Panc1 (cell line): ENCODE measurements around the gene RASL10A. TPM values are rescaled to one million over a fixed set of nuclear protein-coding genes. Genes with fewer than 3 reads are reported as not detected.
A peak's percentile ranks its signal among the peaks of the same experiment; 100 is the strongest.

Source experiments
- ATAC-seq: fragments of 200-7000 bp; cut with Tn5 transposase; 2 replicates; pipeline ENCODE4 v1.9.1; 2020; ENCODE audit warnings: mild to moderate bottlenecking, moderate library complexity
- BruUV-seq: library from RNA; stranded (reverse); fragments of 400-500 nt; replicated peaks from 2 replicates; lab custom pipeline; 2021; lab: Mats Ljungman, UMichigan
- CTCF ChIA-PET: fragments of 300-600 bp; sonication (Branson Sonifier 250); formaldehyde crosslinking; loops from one replicate; lab custom pipeline; 2022; ENCODE audit warnings: antibody characterized with exemption; lab: Charles Lee
- POLR2A ChIA-PET: fragments of 300-600 bp; sonication (Branson Sonifier 250); formaldehyde crosslinking; loops from one replicate; lab custom pipeline; 2022; ENCODE audit warnings: antibody characterized with exemption; lab: Charles Lee
- DNase-seq: peaks from one replicate; pipeline ENCODE4 v3.0.0-alpha.2; 2010; ENCODE audit warnings: low read depth, low spot score
- H3K27ac ChIP-seq: 2 replicates; pipeline ENCODE4 v1.5.1; 2011; ENCODE audit warnings: mild to moderate bottlenecking, low read length, inconsistent platforms
- H3K27me3 ChIP-seq: fragments of 200-500 bp; sonication (Bioruptor generic); 2 replicates; pipeline ENCODE4 v1.6.0; 2014; ENCODE audit warnings: low read length, inconsistent platforms; ENCODE audit not compliant: control insufficient read depth, insufficient read depth
- H3K36me3 ChIP-seq: fragments of 200-500 bp; sonication (Bioruptor generic); 2 replicates; pipeline ENCODE4 v1.5.1; 2014; ENCODE audit warnings: inconsistent platforms, mild to moderate bottlenecking, low read length, moderate library complexity; ENCODE audit not compliant: control insufficient read depth, insufficient read depth
- H3K4me1 ChIP-seq: 2 replicates; pipeline ENCODE4 v1.5.1; 2011; ENCODE audit warnings: inconsistent platforms, mild to moderate bottlenecking, low read length, moderate library complexity; ENCODE audit not compliant: control insufficient read depth, insufficient read depth
- H3K4me3 ChIP-seq, 2 experiments: 2 replicates each; pipeline ENCODE4 v1.5.1; 2011 to 2012; ENCODE audit warnings: low read depth in 2 of 2, low read length in 2 of 2, mild to moderate bottlenecking in 2 of 2, inconsistent platforms in 1 of 2, moderate library complexity in 1 of 2
- H3K9me3 ChIP-seq: fragments of 200-500 bp; sonication (Bioruptor generic); 2 replicates; pipeline ENCODE4 v1.5.1; 2014; ENCODE audit warnings: low read depth, mild to moderate bottlenecking, inconsistent platforms, low read length, moderate library complexity; ENCODE audit not compliant: control insufficient read depth, insufficient read depth
- POLR2AphosphoS5 ChIP-seq: IDR thresholded peaks from 2 replicates; pipeline ENCODE4 v1.6.1; 2012; ENCODE audit warnings: mild to moderate bottlenecking, low read depth, low read length, moderate library complexity
- REST ChIP-seq, 2 experiments: IDR thresholded peaks; 2 replicates each; pipeline ENCODE4 v1.6.1; 2011 to 2012; ENCODE audit warnings: low read depth in 2 of 2, control low read depth in 1 of 2, low read length in 1 of 2, mild to moderate bottlenecking in 1 of 2, moderate library complexity in 1 of 2; ENCODE audit not compliant: insufficient read depth in 1 of 2
- SIN3A ChIP-seq: IDR thresholded peaks from 2 replicates; pipeline ENCODE4 v1.6.1; 2012; ENCODE audit warnings: low read depth, mild to moderate bottlenecking, low read length, moderate library complexity, borderline replicate concordance; ENCODE audit not compliant: insufficient read depth
- TCF7L2 ChIP-seq: IDR thresholded peaks from 2 replicates; pipeline ENCODE4 v1.6.1; 2011; ENCODE audit warnings: mild to moderate bottlenecking, low read depth, low read length, inconsistent platforms
- in situ Hi-C: cut with HindIII; loops from 2 replicates; pipeline ENCODE4 v1.10.0; 2016; ENCODE audit warnings: low sequenced_read_pairs, low pct_unique_long_range_greater_than_20kb
- intact Hi-C: fragments of 100-400 bp; cut with micrococcal nuclease; formaldehyde crosslinking; loops from one replicate; pipeline ENCODE4 v1.10.0; 2022; ENCODE audit not compliant: unreplicated experiment
- total RNA-seq: library from RNA; stranded (reverse); gene quantifications from one replicate; pipeline ENCODE4 v1.2.1, GENCODE V29; 2021; ENCODE audit not compliant: unreplicated experiment
- TF ChIP-seq, protein P1 (sequence below): fragments of 450-650 bp; IDR thresholded peaks from 2 replicates; pipeline ENCODE4 v1.5.1; 2017; ENCODE audit warnings: mild to moderate bottlenecking

RASL10A gene
- total RNA-seq, 1 experiment from 2014 or later: 2.6 TPM

GRCh38 chr22:29334696-29335344, 19.3 kb upstream of the RASL10A start:
- CTCF ChIA-PET: no interaction called here
- DNase-seq: no peak
- peak; percentile 60 for ATAC-seq
- BruUV-seq: no TSS peak
- intact Hi-C loops: no loop called here
- POLR2A ChIA-PET: no interaction called here
- Histone ChIP-seq H3K4me1 (no peaks in the 10 kb centered on the region), H3K4me3 (no peak overlapping the region), H3K27ac (no peak overlapping the region), H3K36me3 (no peaks in the 10 kb centered on the region), H3K27me3 (no peaks in the 10 kb centered on the region), H3K9me3 (no peaks in the 10 kb centered on the region)
- in situ Hi-C loops: no loop called here
- TF ChIP-seq TCF7L2 (no peak), POLR2AphosphoS5 (no peak), REST (IDR thresholded peaks at IDR 0.05; ENCODE audit: insufficient read depth in 1 of 2, low read depth in 2 of 2, low read length in 1 of 2) (no peak), SIN3A (no peak)
- TF ChIP-seq, protein P1, sequence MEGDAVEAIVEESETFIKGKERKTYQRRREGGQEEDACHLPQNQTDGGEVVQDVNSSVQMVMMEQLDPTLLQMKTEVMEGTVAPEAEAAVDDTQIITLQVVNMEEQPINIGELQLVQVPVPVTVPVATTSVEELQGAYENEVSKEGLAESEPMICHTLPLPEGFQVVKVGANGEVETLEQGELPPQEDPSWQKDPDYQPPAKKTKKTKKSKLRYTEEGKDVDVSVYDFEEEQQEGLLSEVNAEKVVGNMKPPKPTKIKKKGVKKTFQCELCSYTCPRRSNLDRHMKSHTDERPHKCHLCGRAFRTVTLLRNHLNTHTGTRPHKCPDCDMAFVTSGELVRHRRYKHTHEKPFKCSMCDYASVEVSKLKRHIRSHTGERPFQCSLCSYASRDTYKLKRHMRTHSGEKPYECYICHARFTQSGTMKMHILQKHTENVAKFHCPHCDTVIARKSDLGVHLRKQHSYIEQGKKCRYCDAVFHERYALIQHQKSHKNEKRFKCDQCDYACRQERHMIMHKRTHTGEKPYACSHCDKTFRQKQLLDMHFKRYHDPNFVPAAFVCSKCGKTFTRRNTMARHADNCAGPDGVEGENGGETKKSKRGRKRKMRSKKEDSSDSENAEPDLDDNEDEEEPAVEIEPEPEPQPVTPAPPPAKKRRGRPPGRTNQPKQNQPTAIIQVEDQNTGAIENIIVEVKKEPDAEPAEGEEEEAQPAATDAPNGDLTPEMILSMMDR: no peak

DNA sequence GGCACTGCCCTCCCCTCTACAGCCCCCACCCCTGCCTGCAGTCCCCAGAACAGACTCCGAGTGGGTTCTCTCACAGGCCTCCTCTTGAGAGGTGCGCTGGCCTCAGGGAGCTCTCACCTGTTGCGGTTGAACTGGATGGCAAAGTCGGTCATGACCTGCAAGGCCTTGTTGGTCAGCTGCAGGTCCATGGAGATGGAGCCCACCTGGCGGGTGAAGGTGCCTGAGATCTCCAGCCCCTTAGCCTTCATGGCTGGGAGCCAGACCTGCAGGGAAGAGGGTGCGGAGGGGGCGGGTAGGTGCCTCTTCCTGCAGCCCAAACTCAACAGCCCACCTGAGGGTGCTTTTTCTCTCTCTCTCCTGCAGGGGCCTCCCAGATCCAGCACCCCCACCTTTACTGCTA, 18.7 kb upstream of the RASL10A start:
- intact Hi-C loops: no loop called here
- no peaks in the 10 kb centered on the region for H3K27me3 ChIP-seq
- H3K36me3 ChIP-seq: no peaks in the 10 kb centered on the region
- TF ChIP-seq, protein P1: no peak
- TF ChIP-seq REST (IDR thresholded peaks at IDR 0.05; ENCODE audit: insufficient read depth in 1 of 2, low read depth in 2 of 2, low read length in 1 of 2) (no peak), TCF7L2 (no peak), SIN3A (no peak), POLR2AphosphoS5 (no peak)
- no peak for DNase-seq
- no peak for ATAC-seq
- POLR2A ChIA-PET: no interaction called here
- CTCF ChIA-PET: no interaction called here
- H3K9me3 ChIP-seq: no peaks in the 10 kb centered on the region
- no peaks in the 10 kb centered on the region for H3K4me1 ChIP-seq
- no peak overlapping the region for H3K4me3 ChIP-seq
- BruUV-seq: no TSS peak
- in situ Hi-C loops: no loop called here
- no peak overlapping the region for H3K27ac ChIP-seq
